SK-N-DZ (cell line): Measurements from ENCODE around the gene ZBTB46. TPM values are rescaled to one million over a fixed set of nuclear protein-coding genes. Genes with fewer than 3 reads are reported as not detected.
A peak's percentile ranks its signal among the peaks of the same experiment; 100 is the strongest.
"Not testable (repeated sequence)": the region's sequence is repeated elsewhere in the genome, so short reads cannot be mapped to it uniquely, and the experiment has no call there.

Experiments used
- DNase-seq: peaks from one replicate; pipeline ENCODE4 v3.0.0-alpha.2; 2015; ENCODE audit warnings: low spot score
- polyA plus RNA-seq, 2 experiments: library from polyadenylated mRNA; depleted of rRNA; stranded (reverse); fragments of >200 nt; gene quantifications; 2 replicates each; pipeline ENCODE4 v1.2.3, GENCODE V29; 2014

The ZBTB46 gene
- 1.1 and 1.3 TPM in 2 replicates for polyA plus RNA-seq (2014; cell fraction: cytosol; rRNA removed)
- polyA plus RNA-seq (2014; cell fraction: nucleus; rRNA removed): 1.3 and 1.6 TPM in 2 replicates

GRCh38 chr20:63830841-63831588 is at the start of gene ZBTB46:
ZBTB46 (minus strand) TSS chr20:63831264; CDS start chr20:63790757, 40,507 bp downstream.
- no peak for DNase-seq

- DNase-seq: no peak
Measured at GRCh38 chr20:63878899-63879663, 48.0 kb upstream of the ZBTB46 start.

- no peak for DNase-seq
Measured at GRCh38 chr20:63877755-63878470, 46.8 kb upstream of the ZBTB46 start.

- no peak for DNase-seq
Measured at GRCh38 chr20:63876489-63877036, 45.5 kb upstream of the ZBTB46 start.

GRCh38 chr20:63874241-63874640 is 43.2 kb upstream of the ZBTB46 start:
- DNase-seq: not testable (repeated sequence)

- no peak for DNase-seq
Measured at GRCh38 chr20:63873477-63873971, 42.5 kb upstream of the ZBTB46 start.

GRCh38 chr20:63868264-63868663 is 37.2 kb upstream of the ZBTB46 start:
- no peak for DNase-seq

- not testable (repeated sequence) for DNase-seq
Measured at GRCh38 chr20:63867042-63867441, 36.0 kb upstream of the ZBTB46 start.

GRCh38 chr20:63864978-63865640 is 34.0 kb upstream of the ZBTB46 start, which contains the start of gene TPD52L2:
TPD52L2 (plus strand) TSS chr20:63865270; CDS start chr20:63865366, 96 bp downstream.
- peak; percentile 100 for DNase-seq

- no peak for DNase-seq
Measured at GRCh38 chr20:63864545-63864977, 33.5 kb upstream of the ZBTB46 start.

- peak; percentile 83 for DNase-seq
Measured at GRCh38 chr20:63863798-63864544, 32.9 kb upstream of the ZBTB46 start.

GRCh38 chr20:63863021-63863797 is 32.1 kb upstream of the ZBTB46 start:
- no peak for DNase-seq

- no peak for DNase-seq
Measured at GRCh38 chr20:63861981-63862901, 31.2 kb upstream of the ZBTB46 start.

- DNase-seq: no peak
Measured at GRCh38 chr20:63861365-63861934, 30.4 kb upstream of the ZBTB46 start, which contains the start of gene ABHD16B. ABHD16B (plus strand) TSS chr20:63861498; CDS start chr20:63861541, 43 bp downstream.

- DNase-seq: no peak
Measured at GRCh38 chr20:63860325-63861051, 29.4 kb upstream of the ZBTB46 start.

GRCh38 chr20:63859166-63859699 is 28.2 kb upstream of the ZBTB46 start:
- DNase-seq: no peak
